Measurements from ENCODE around the gene PDIK1L. TPM values are rescaled to one million over a fixed set of nuclear protein-coding genes. Genes with fewer than 3 reads are reported as not detected.

PDIK1L gene
- total and polyA plus RNA-seq, 7 donors, result 1.4 to 7.0 (median 4.7) TPM

DNA sequence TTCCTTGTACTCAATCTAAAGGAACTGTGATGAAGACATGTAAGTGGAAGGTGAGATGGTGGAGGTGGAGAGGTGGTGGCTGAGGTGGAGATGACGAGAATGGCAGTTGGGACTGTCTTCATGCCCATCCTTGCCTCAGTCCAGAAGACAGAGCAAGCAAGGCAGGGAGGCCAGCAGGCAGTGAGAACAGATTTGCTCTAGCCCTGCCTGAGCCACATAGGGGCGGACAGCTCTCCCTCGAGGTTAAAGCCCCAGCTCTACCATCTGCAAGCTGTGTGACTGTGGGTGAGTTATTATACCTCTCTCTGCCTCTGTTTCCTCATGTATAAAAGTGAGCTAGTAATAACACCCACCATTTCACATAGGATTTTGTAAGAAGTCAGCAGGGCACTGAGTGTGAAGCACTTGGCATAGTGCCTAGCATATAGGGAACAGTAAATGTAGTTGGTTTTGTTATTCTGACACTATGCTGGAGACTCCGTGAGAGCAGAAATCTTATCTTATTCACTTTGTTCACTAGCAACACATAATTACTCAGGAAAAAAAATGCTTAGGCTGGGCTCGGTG lies 42.4 kb downstream of the PDIK1L start:
- no peaks in the 10 kb centered on the region for H3K36me3 ChIP-seq (ENCODE audit: insufficient read depth in 1 of 2, low read depth in 1 of 2)
- intact Hi-C loops (cut with DNase I), result no loop called here
- no peaks in the 10 kb centered on the region for H3K9me3 ChIP-seq
- DNase-seq (no peak), ATAC-seq (no peak)
- H3K27ac ChIP-seq, result no peak overlapping the region
- no peaks in the 10 kb centered on the region for H3K27me3 ChIP-seq (ENCODE audit: insufficient read depth in 3 of 3, low read length in 2 of 3)
- H3K4me1 ChIP-seq, result no peaks in the 10 kb centered on the region
- no peak for TF ChIP-seq CTCF (IDR thresholded peaks at IDR 0.05)
- 60 to 69% (median 61%) methylated on average over 5 of the region's 5 CpGs for WGBS, 3 donors
- no peak overlapping the region for H3K4me3 ChIP-seq

DNA sequence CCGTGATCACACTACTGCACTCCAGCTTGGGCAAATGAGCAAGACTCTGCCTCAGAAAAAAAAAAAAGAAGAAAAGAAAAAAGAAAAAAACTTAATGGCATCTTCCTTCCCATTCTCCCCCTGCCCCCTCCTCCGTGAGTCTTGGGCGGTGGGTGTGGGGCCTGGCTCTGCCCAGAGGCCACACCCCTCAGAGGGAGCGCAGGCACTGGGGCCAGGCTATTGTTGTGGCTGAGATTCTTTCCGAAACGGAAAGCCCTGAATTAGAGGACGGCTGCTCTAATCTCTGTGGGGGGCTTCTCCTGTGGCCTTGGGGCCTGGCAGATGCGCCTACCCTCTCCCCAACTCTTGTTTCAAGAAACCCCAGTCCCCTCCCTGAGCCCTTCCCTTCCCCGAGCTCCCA lies 43.1 kb downstream of the PDIK1L start:
- Histone ChIP-seq H3K27me3 (ENCODE audit: insufficient read depth in 3 of 3, low read length in 2 of 3) (no peaks in the 10 kb centered on the region), H3K9me3 (no peaks in the 10 kb centered on the region), H3K4me3 (no peak overlapping the region), H3K36me3 (ENCODE audit: insufficient read depth in 1 of 2, low read depth in 1 of 2) (no peaks in the 10 kb centered on the region), H3K27ac (no peak overlapping the region), H3K4me1 (no peaks in the 10 kb centered on the region)
- intact Hi-C loops (cut with DNase I), result no loop called here
- DNase-seq, result no peak
- no peak for TF ChIP-seq CTCF (IDR thresholded peaks at IDR 0.05)
- 52 to 71% (median 55%) methylated on average over 9 of the region's 9 CpGs for WGBS, 3 donors
- no peak for ATAC-seq

- DNase-seq (no peak), ATAC-seq (no peak)
- Histone ChIP-seq H3K4me1 (no peaks in the 10 kb centered on the region), H3K27ac (no peak overlapping the region), H3K36me3 (ENCODE audit: insufficient read depth in 1 of 2, low read depth in 1 of 2) (no peaks in the 10 kb centered on the region), H3K27me3 (ENCODE audit: insufficient read depth in 3 of 3, low read length in 2 of 3) (no peaks in the 10 kb centered on the region), H3K4me3 (peak overlapping the region; percentile 37), H3K9me3 (no peaks in the 10 kb centered on the region)
- intact Hi-C loops (cut with DNase I), result no loop called here
- TF ChIP-seq CTCF (IDR thresholded peaks at IDR 0.05), result no peak
- WGBS, 3 donors, result 52 to 60% (median 53%) methylated on average over 21 of the region's 21 CpGs
Measured at GRCh38 chr1:26155370-26156284, 44.0 kb downstream of the PDIK1L start.

DNA sequence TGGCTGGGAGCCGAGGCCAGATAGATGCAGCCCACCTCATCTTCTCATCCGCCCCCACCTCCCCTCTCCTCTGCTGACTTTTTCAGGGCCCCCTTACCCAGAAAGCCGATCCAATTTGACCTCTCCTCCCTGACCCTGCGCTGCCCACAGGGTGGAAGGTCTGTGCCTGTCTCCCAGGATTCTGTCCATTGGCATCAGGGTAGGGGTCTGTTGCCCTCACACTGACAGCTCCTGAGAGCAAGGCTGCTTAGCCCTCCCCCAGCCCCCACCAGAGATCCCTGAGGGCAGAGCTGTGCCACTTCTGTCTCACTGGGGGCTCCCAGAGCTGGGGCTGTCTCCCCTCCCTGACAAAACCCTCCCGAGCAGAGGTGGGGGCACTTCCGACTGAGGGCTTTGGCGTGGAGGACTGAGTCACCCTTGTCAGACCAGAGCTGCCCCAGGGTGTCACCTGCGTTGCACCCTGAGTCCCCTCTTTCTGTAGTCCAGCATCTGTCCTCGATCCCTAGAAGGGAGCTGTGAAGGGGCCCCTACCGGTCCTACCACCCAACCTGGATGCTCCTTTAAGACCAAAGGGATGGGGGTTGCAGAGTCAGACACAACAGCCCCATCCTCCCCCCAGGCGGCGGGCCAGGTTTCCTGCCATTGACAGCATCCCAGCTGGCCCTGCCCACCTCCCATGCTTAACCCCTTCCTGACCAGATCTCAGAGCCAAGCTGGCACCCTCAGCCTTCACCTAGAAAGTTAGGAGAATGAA lies 44.8 kb downstream of the PDIK1L start:
- intact Hi-C loops (cut with DNase I), result no loop called here
- H3K9me3 ChIP-seq, result no peaks in the 10 kb centered on the region
- H3K27me3 ChIP-seq (ENCODE audit: insufficient read depth in 3 of 3, low read length in 2 of 3), result no peaks in the 10 kb centered on the region
- 28 to 38% (median 32%) methylated on average over 9 to 12 of the region's 12 CpGs for WGBS, 3 donors
- ATAC-seq, result no peak
- DNase-seq, result peak in 1 of 2 donors; percentile 34
- no peak overlapping the region for H3K27ac ChIP-seq
- H3K36me3 ChIP-seq (ENCODE audit: insufficient read depth in 1 of 2, low read depth in 1 of 2), result no peaks in the 10 kb centered on the region
- H3K4me3 ChIP-seq, result peak overlapping the region; percentile 37
- peaks cover 6% of the 10 kb centered on the region for H3K4me1 ChIP-seq
- TF ChIP-seq CTCF (IDR thresholded peaks at IDR 0.05), result no peak
